Measurements from ENCODE around the gene DMD. TPM values are rescaled to one million over a fixed set of nuclear protein-coding genes. Genes with fewer than 3 reads are reported as not detected.

DMD gene
- total and polyA plus RNA-seq, 4 experiments from 2014 or later: 0.18 to 0.55 (median 0.19) TPM; not detected in 1

GRCh38 chrX:31223817-31224216 lies 1987.5 kb downstream of the DMD start:
- no peak for DNase-seq
- Histone ChIP-seq H3K9me3 (ENCODE audit: control insufficient read depth in 1 of 2, low read length in 2 of 2) (no peaks in the 10 kb centered on the region), H3K4me3 (ENCODE audit: low read length in 2 of 2) (no peak overlapping the region), H3K4me1 (ENCODE audit: insufficient read depth, low read length) (no peaks in the 10 kb centered on the region), H3K36me3 (ENCODE audit: insufficient read depth, low read length) (no peaks in the 10 kb centered on the region), H3K27me3 (ENCODE audit: insufficient read depth, low read length) (no peaks in the 10 kb centered on the region), H3K27ac (ENCODE audit: low read depth, low read length) (no peak overlapping the region)
- no peaks in the 10 kb centered on the region for H3K36me3 Mint-ChIP-seq
- H3K9me3 Mint-ChIP-seq: peaks cover 0 to 5% (median 0%) of the 10 kb centered on the region in 8 donors
- no peak overlapping the region for H3K4me3 Mint-ChIP-seq
- POLR2A ChIA-PET (ENCODE audit: partially characterized antibody): no interaction called here
- H3K27me3 Mint-ChIP-seq: no peaks in the 10 kb centered on the region
- CTCF ChIA-PET (ENCODE audit: partially characterized antibody): no interaction called here
- intact Hi-C loops (cut with micrococcal nuclease): no loop called here
- H3K27ac Mint-ChIP-seq: no peak overlapping the region
- H3K4me1 Mint-ChIP-seq: no peaks in the 10 kb centered on the region

DNA sequence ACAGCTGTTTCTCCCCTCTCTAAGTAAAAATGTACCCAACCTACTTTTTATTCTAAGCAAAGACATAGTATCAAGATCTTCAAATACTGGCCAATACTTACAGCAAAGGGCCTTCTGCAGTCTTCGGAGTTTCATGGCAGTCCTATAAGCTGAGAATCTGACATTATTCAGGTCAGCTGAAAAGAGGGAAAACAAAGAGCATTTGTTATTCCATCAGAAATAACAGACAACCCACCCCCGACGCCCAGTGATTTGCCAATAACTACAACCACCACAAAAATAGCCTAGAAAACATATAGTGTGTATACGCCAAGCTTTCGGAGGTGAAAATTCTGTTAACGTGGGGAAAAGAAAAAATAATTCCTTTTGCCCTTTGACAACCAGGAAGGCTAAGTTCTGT lies 1988.4 kb downstream of the DMD start:
- Mint-ChIP-seq H3K27ac (no peak overlapping the region), H3K27me3 (no peaks in the 10 kb centered on the region), H3K9me3 (peaks cover 0 to 5% (median 0%) of the 10 kb centered on the region in 8 donors), H3K36me3 (no peaks in the 10 kb centered on the region), H3K4me1 (no peaks in the 10 kb centered on the region), H3K4me3 (no peak overlapping the region)
- H3K4me3 ChIP-seq (ENCODE audit: low read length in 2 of 2): no peak overlapping the region
- H3K4me1 ChIP-seq (ENCODE audit: insufficient read depth, low read length): no peaks in the 10 kb centered on the region
- intact Hi-C loops (cut with micrococcal nuclease): no loop called here
- H3K27ac ChIP-seq (ENCODE audit: low read depth, low read length): no peak overlapping the region
- no peaks in the 10 kb centered on the region for H3K9me3 ChIP-seq (ENCODE audit: control insufficient read depth in 1 of 2, low read length in 2 of 2)
- ChIA-PET POLR2A (ENCODE audit: partially characterized antibody) (no interaction called here), CTCF (ENCODE audit: partially characterized antibody) (no interaction called here)
- H3K27me3 ChIP-seq (ENCODE audit: insufficient read depth, low read length): no peaks in the 10 kb centered on the region
- DNase-seq: no peak
- H3K36me3 ChIP-seq (ENCODE audit: insufficient read depth, low read length): no peaks in the 10 kb centered on the region

DNA sequence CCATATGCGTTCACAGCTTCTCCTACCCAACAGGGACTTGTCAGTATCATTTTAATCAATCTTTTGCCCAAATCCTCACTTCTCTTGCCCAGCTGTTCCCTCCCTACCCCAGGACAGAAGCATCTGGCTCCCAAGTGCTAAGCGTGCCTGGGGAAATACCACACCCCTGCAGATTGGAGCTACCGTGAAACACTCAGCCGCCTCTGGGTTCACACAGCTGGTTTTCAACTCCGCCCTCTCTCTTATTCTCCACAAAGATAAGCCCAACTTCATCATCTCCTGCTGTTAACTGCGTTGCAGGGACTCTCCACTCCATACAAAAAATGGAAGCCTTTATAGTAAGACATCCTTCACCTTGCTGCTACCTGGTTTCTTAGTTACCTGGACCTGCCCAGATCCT lies 1992.2 kb downstream of the DMD start:
- H3K27me3 ChIP-seq (ENCODE audit: insufficient read depth, low read length): no peaks in the 10 kb centered on the region
- intact Hi-C loops (cut with micrococcal nuclease): no loop called here
- H3K9me3 Mint-ChIP-seq: no peaks in the 10 kb centered on the region
- ChIA-PET POLR2A (ENCODE audit: partially characterized antibody) (no interaction called here), CTCF (ENCODE audit: partially characterized antibody) (no interaction called here)
- H3K4me3 ChIP-seq (ENCODE audit: low read length in 2 of 2): no peak overlapping the region
- no peak overlapping the region for H3K27ac ChIP-seq (ENCODE audit: low read depth, low read length)
- no peaks in the 10 kb centered on the region for H3K36me3 ChIP-seq (ENCODE audit: insufficient read depth, low read length)
- no peak for DNase-seq
- H3K4me1 Mint-ChIP-seq: no peaks in the 10 kb centered on the region
- no peaks in the 10 kb centered on the region for H3K4me1 ChIP-seq (ENCODE audit: insufficient read depth, low read length)
- no peaks in the 10 kb centered on the region for H3K9me3 ChIP-seq (ENCODE audit: control insufficient read depth in 1 of 2, low read length in 2 of 2)
- H3K27ac Mint-ChIP-seq: no peak overlapping the region
- H3K36me3 Mint-ChIP-seq: no peaks in the 10 kb centered on the region
- no peak overlapping the region for H3K4me3 Mint-ChIP-seq
- no peaks in the 10 kb centered on the region for H3K27me3 Mint-ChIP-seq

- CTCF ChIA-PET (ENCODE audit: partially characterized antibody): no interaction called here
- POLR2A ChIA-PET (ENCODE audit: partially characterized antibody): no interaction called here
- H3K4me3 ChIP-seq (ENCODE audit: low read length in 2 of 2): no peak overlapping the region
- intact Hi-C loops (cut with micrococcal nuclease): no loop called here
- Mint-ChIP-seq H3K27ac (no peak overlapping the region), H3K36me3 (no peaks in the 10 kb centered on the region), H3K9me3 (no peaks in the 10 kb centered on the region), H3K4me3 (no peak overlapping the region), H3K27me3 (no peaks in the 10 kb centered on the region), H3K4me1 (no peaks in the 10 kb centered on the region)
- no peak for DNase-seq
- H3K9me3 ChIP-seq (ENCODE audit: control insufficient read depth in 1 of 2, low read length in 2 of 2): no peaks in the 10 kb centered on the region
- H3K27ac ChIP-seq (ENCODE audit: low read depth, low read length): no peak overlapping the region
- H3K4me1 ChIP-seq (ENCODE audit: insufficient read depth, low read length): no peaks in the 10 kb centered on the region
- no peaks in the 10 kb centered on the region for H3K36me3 ChIP-seq (ENCODE audit: insufficient read depth, low read length)
- no peaks in the 10 kb centered on the region for H3K27me3 ChIP-seq (ENCODE audit: insufficient read depth, low read length)
These were observed 1994.3 kb downstream of the DMD start for GRCh38 chrX:31217084-31217483.

DNA sequence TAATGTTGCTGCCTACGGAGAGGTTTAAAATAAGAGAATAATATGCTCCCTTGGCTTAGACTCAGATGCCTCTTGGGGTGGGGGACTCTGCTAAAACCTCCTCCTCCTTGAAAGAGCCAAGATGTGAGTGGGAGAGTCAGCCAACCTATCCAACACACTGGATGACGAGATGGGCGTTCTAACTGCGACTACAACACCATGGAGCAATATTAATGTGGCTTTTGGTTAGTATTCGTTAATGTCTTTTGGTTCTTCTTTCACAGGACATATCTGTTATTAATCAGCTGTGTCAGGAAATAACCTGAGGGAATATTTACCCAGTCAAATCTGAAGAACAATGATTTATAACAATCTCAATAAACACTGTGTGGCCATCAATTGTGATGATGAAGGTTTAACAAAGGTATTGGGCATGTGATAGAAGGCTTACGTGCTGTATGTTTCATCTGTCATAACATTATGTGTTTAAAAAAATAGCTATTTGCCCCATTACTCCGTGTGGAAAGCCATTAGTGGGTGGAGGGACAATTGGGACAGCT lies 1996.0 kb downstream of the DMD start:
- no peak overlapping the region for H3K27ac Mint-ChIP-seq
- Histone ChIP-seq H3K4me3 (ENCODE audit: low read length in 2 of 2) (no peak overlapping the region), H3K27me3 (ENCODE audit: insufficient read depth, low read length) (no peaks in the 10 kb centered on the region), H3K4me1 (ENCODE audit: insufficient read depth, low read length) (no peaks in the 10 kb centered on the region), H3K9me3 (ENCODE audit: control insufficient read depth in 1 of 2, low read length in 2 of 2) (no peaks in the 10 kb centered on the region), H3K27ac (ENCODE audit: low read depth, low read length) (no peak overlapping the region), H3K36me3 (ENCODE audit: insufficient read depth, low read length) (no peaks in the 10 kb centered on the region)
- no peaks in the 10 kb centered on the region for H3K36me3 Mint-ChIP-seq
- DNase-seq: no peak
- POLR2A ChIA-PET (ENCODE audit: partially characterized antibody): no interaction called here
- no peak overlapping the region for H3K4me3 Mint-ChIP-seq
- H3K9me3 Mint-ChIP-seq: no peaks in the 10 kb centered on the region
- CTCF ChIA-PET (ENCODE audit: partially characterized antibody): no interaction called here
- H3K4me1 Mint-ChIP-seq: no peaks in the 10 kb centered on the region
- no peaks in the 10 kb centered on the region for H3K27me3 Mint-ChIP-seq
- intact Hi-C loops (cut with micrococcal nuclease): no loop called here

DNA sequence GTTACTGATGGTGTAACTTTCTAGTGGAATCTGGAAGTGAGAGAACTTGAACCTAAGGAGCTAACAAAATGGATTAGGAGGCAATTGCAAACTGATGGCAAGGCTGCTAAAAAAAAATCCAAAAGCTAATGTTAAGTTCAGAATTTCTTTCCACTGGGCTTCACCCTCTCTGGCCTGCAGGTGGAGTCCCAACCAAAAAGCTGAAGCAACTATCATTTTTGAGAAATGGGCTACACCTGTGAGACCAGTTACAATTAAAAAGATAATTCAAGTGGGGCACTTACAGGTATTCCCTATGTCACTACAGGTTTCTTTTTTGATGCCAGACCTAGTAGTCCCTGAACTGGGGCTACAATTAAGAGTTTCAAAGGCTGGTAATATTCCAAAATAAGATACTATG lies 1997.4 kb downstream of the DMD start:
- H3K4me3 Mint-ChIP-seq: no peak overlapping the region
- no peaks in the 10 kb centered on the region for H3K27me3 ChIP-seq (ENCODE audit: insufficient read depth, low read length)
- CTCF ChIA-PET (ENCODE audit: partially characterized antibody): interaction anchor here (0.6 kb wide), 1 partner anchor 41 kb away, joined by 3 read pairs; no protein-coding TSS in a partner anchor
- H3K27ac Mint-ChIP-seq: no peak overlapping the region
- H3K4me1 Mint-ChIP-seq: no peaks in the 10 kb centered on the region
- no peaks in the 10 kb centered on the region for H3K27me3 Mint-ChIP-seq
- intact Hi-C loops (cut with micrococcal nuclease): no loop called here
- no peaks in the 10 kb centered on the region for H3K9me3 ChIP-seq (ENCODE audit: control insufficient read depth in 1 of 2, low read length in 2 of 2)
- no peaks in the 10 kb centered on the region for H3K36me3 ChIP-seq (ENCODE audit: insufficient read depth, low read length)
- no peaks in the 10 kb centered on the region for H3K4me1 ChIP-seq (ENCODE audit: insufficient read depth, low read length)
- DNase-seq: no peak
- H3K4me3 ChIP-seq (ENCODE audit: low read length in 2 of 2): no peak overlapping the region
- no peaks in the 10 kb centered on the region for H3K36me3 Mint-ChIP-seq
- no peaks in the 10 kb centered on the region for H3K9me3 Mint-ChIP-seq
- POLR2A ChIA-PET (ENCODE audit: partially characterized antibody): no interaction called here
- H3K27ac ChIP-seq (ENCODE audit: low read depth, low read length): no peak overlapping the region

GRCh38 chrX:31212856-31213748 lies 1998.2 kb downstream of the DMD start:
- H3K9me3 ChIP-seq (ENCODE audit: control insufficient read depth in 1 of 2, low read length in 2 of 2): no peaks in the 10 kb centered on the region
- intact Hi-C loops (cut with micrococcal nuclease): no loop called here
- Mint-ChIP-seq H3K9me3 (no peaks in the 10 kb centered on the region), H3K36me3 (no peaks in the 10 kb centered on the region), H3K27ac (no peak overlapping the region), H3K4me1 (no peaks in the 10 kb centered on the region), H3K4me3 (no peak overlapping the region), H3K27me3 (no peaks in the 10 kb centered on the region)
- H3K36me3 ChIP-seq (ENCODE audit: insufficient read depth, low read length): no peaks in the 10 kb centered on the region
- no peak overlapping the region for H3K4me3 ChIP-seq (ENCODE audit: low read length in 2 of 2)
- no peaks in the 10 kb centered on the region for H3K27me3 ChIP-seq (ENCODE audit: insufficient read depth, low read length)
- no peak for DNase-seq
- H3K27ac ChIP-seq (ENCODE audit: low read depth, low read length): no peak overlapping the region
- CTCF ChIA-PET (ENCODE audit: partially characterized antibody): interaction anchor here (0.6 kb wide), 1 partner anchor 41 kb away, joined by 3 read pairs; no protein-coding TSS in a partner anchor
- H3K4me1 ChIP-seq (ENCODE audit: insufficient read depth, low read length): no peaks in the 10 kb centered on the region
- POLR2A ChIA-PET (ENCODE audit: partially characterized antibody): no interaction called here
